ENCODE data around the gene PGBD4.

GRCh38 chr15:34106423-34106822 is 4.5 kb downstream of the PGBD4 start:
- TF ChIP-seq CTCF (IDR thresholded peaks at IDR 0.05; ENCODE audit: low read depth, low read length) (no peak), EZH2phosphoT487 (IDR thresholded peaks at IDR 0.05; ENCODE audit: low read depth) (no peak)
